ENCODE data around the gene COL1A2. TPM values are rescaled to one million over a fixed set of nuclear protein-coding genes. Genes with fewer than 3 reads are reported as not detected.

Gene COL1A2
- total and polyA plus RNA-seq, 2 of the 13 experiments (the other 11 are each of a cell fraction or from before 2014, with no cell fraction given), result not detected

DNA sequence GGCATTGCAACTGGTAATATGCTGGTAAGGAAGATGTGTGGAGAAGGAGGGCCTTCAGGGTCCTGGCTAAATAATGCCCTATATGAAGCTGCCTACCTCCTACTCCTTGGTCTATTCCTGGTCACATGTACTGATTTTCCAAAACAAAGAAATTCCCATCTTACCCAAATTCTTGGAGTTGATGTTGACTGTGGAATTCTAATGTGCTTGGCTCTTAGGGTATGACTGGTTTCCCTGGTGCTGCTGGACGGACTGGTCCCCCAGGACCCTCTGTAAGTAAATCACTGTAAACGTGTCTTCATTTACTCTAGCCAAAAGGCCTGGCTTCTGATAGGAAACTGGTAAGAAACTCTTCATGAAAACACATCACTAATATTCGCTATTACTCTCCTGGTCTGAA, 27.0 kb downstream of the COL1A2 start:
- H2AFZ ChIP-seq (ENCODE audit: low read length), result no peak overlapping the region
- H4K20me1 ChIP-seq (ENCODE audit: insufficient read depth, low read length), result no peaks in the 10 kb centered on the region
- H3K4me1 ChIP-seq (ENCODE audit: insufficient read depth, low read length), result no peaks in the 10 kb centered on the region
- BruUV-seq (replicated peaks), result no TSS peak
- 0% methylated on average over 3 of the region's 3 CpGs for whole genome bisulfite sequencing (ENCODE audit: low lambda C conversion rate)
- intact Hi-C loops (cut with micrococcal nuclease; ENCODE audit: unreplicated experiment), result no loop called here
- TF ChIP-seq, protein P1, sequence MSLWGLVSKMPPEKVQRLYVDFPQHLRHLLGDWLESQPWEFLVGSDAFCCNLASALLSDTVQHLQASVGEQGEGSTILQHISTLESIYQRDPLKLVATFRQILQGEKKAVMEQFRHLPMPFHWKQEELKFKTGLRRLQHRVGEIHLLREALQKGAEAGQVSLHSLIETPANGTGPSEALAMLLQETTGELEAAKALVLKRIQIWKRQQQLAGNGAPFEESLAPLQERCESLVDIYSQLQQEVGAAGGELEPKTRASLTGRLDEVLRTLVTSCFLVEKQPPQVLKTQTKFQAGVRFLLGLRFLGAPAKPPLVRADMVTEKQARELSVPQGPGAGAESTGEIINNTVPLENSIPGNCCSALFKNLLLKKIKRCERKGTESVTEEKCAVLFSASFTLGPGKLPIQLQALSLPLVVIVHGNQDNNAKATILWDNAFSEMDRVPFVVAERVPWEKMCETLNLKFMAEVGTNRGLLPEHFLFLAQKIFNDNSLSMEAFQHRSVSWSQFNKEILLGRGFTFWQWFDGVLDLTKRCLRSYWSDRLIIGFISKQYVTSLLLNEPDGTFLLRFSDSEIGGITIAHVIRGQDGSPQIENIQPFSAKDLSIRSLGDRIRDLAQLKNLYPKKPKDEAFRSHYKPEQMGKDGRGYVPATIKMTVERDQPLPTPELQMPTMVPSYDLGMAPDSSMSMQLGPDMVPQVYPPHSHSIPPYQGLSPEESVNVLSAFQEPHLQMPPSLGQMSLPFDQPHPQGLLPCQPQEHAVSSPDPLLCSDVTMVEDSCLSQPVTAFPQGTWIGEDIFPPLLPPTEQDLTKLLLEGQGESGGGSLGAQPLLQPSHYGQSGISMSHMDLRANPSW (CRISPR knock-in tag; IDR thresholded peaks at IDR 0.05; ENCODE audit: borderline replicate concordance), result no peak
- TF ChIP-seq, protein P2, sequence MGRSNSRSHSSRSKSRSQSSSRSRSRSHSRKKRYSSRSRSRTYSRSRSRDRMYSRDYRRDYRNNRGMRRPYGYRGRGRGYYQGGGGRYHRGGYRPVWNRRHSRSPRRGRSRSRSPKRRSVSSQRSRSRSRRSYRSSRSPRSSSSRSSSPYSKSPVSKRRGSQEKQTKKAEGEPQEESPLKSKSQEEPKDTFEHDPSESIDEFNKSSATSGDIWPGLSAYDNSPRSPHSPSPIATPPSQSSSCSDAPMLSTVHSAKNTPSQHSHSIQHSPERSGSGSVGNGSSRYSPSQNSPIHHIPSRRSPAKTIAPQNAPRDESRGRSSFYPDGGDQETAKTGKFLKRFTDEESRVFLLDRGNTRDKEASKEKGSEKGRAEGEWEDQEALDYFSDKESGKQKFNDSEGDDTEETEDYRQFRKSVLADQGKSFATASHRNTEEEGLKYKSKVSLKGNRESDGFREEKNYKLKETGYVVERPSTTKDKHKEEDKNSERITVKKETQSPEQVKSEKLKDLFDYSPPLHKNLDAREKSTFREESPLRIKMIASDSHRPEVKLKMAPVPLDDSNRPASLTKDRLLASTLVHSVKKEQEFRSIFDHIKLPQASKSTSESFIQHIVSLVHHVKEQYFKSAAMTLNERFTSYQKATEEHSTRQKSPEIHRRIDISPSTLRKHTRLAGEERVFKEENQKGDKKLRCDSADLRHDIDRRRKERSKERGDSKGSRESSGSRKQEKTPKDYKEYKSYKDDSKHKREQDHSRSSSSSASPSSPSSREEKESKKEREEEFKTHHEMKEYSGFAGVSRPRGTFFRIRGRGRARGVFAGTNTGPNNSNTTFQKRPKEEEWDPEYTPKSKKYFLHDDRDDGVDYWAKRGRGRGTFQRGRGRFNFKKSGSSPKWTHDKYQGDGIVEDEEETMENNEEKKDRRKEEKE (IDR thresholded peaks at IDR 0.05), result no peak
- TF ChIP-seq GTF2F1 (IDR thresholded peaks at IDR 0.05; ENCODE audit: low read length) (no peak), AKNA (CRISPR knock-in tag; IDR thresholded peaks at IDR 0.05; ENCODE audit: borderline replicate concordance) (no peak), TCF7L2 (IDR thresholded peaks at IDR 0.05; ENCODE audit: low read depth, low read length) (no peak), PHF21A (CRISPR knock-in tag; IDR thresholded peaks at IDR 0.05) (no peak), MLX (CRISPR knock-in tag; IDR thresholded peaks at IDR 0.05) (no peak), POGZ (CRISPR knock-in tag; IDR thresholded peaks at IDR 0.05) (no peak), ZNF704 (CRISPR knock-in tag; IDR thresholded peaks at IDR 0.05; ENCODE audit: borderline replicate concordance) (no peak)
- TF ChIP-seq, protein P3, sequence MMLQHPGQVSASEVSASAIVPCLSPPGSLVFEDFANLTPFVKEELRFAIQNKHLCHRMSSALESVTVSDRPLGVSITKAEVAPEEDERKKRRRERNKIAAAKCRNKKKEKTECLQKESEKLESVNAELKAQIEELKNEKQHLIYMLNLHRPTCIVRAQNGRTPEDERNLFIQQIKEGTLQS (CRISPR knock-in tag; IDR thresholded peaks at IDR 0.05), result no peak
- no peak for DNase-seq (ENCODE audit: low spot score)
- no peaks in the 10 kb centered on the region for H3K9me3 ChIP-seq (ENCODE audit: low read length)
- ChIA-PET CTCF (ENCODE audit: low intra/inter-chr PET ratio, low total read pairs) (no interaction called here), POLR2A (no interaction called here)
- ATAC-seq, result no peak
- H3K36me3 ChIP-seq (replicated peaks in 1 of 2; ENCODE audit: control insufficient read depth in 1 of 2, insufficient read depth in 2 of 2, low read length in 2 of 2), result no peaks in the 10 kb centered on the region
- H3K79me2 ChIP-seq (ENCODE audit: insufficient read depth, low read length), result no peaks in the 10 kb centered on the region
- H3K4me3 ChIP-seq (replicated peaks in 1 of 3; ENCODE audit: insufficient read depth in 1 of 3, low read depth in 2 of 3, low read length in 3 of 3), result no peak overlapping the region
- H3K9ac ChIP-seq (ENCODE audit: insufficient read depth, low read depth, low read length), result no peak overlapping the region
- no peak for FAIRE-seq
- H3K27me3 ChIP-seq (ENCODE audit: control insufficient read depth in 1 of 2, insufficient read depth in 2 of 2, low read length in 2 of 2), result peaks cover 0 to 29% of the 10 kb centered on the region in 2 experiments; a peak in 3 of 5 replicates
- in situ Hi-C loops (cut with HindIII; ENCODE audit: extremely low pct_ligation_motif_present, low pct_unique_long_range_greater_than_20kb), result no loop called here
- no peak overlapping the region for H3K27ac ChIP-seq (ENCODE audit: extremely low read length, insufficient read depth, low read length)
- H3K4me2 ChIP-seq (ENCODE audit: low read depth, low read length), result no peak overlapping the region
